NCI-H187 (cell line): ENCODE measurements around the gene PHACTR4.
"Not testable (repeated sequence)": the region's sequence is repeated elsewhere in the genome, so short reads cannot be mapped to it uniquely, and the experiment has no call there.

Experiments
- DNase-seq, 2 experiments: peaks; one replicate each; lab custom pipeline; 2025; lab: John Stamatoyannopoulos, UW

PHACTR4 gene

DNA sequence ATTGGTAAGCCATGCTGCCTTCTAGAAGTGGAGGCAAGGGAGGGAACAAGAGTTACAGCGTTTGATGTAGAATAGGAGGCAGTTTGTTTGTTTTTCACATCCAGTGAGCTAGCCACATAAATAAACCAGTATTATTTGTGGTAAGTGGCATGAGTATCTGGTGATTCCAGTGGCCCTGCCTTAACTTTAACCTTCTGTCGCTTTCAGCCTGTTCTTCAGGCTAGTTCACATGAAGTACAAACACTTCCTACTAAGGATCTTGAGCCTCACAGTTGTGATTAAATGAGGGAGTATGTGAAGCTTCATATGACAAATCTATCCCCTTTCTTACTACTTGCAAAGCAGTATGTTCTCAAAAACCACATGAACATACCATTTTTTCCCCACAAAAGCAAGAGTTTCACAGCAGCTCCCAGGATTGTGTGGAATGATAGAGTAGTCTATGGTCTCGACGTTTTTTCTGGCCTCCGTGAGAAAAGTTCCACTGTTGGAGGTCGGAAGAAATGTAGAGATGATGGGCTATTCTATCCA is 59.5 kb downstream of the PHACTR4 start:
- no peak for DNase-seq

DNA sequence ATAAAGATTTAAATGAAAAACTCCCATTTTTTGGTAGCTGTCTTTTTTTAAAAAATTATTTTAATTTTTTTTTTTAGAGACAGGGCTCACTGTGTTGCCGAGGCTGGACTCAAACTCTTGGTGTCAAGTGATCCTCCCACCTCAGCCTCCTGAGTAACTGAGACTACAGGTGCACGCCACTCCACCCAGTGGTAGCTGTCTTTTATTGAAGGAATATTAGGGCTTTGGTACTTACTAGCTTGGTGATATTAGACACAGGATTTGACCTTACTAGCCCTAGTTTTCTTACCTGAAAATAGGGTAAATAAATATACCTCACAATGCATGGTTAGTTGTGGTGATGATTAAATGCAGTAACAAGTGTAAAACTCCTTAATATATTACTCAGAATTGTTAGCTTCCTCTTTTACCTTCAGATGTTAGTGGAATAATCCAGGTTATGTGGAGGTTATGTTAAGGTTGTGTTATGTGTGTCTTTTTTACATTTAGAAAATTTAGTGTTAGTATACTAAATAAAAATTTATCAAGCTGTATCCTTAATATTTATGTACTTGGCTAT is 66.8 kb downstream of the PHACTR4 start:
- DNase-seq, result no peak

DNA sequence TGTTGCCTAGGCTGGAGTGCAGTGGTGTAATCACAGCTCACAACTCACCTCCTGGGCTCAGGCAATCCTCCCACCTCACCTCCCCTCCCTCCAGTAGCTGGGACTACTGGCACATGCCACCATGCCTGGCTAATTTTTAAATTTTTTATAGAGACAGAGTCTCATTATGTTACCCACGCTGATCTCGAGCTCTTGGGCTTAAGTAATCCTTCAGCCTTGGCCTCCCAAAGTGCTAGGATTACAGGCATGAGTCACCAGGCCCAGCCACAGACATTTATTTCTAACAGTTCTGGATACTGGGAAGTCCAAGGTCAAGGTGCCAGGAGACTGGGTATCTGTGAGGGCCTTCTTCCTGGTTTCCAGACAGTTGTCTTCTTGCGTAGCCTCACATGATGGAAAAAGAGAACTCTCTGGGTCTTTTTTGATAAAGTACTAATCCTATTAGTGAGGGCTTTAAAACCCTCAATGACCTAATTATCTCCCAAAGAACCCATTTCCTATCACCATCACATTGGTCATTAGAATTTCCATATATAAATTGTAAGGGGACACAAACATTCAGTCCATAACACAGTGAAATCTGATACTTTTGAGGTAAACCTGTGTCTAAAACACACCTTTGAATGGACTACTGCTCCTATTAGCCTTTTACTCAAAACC is 67.9 kb downstream of the PHACTR4 start:
- no peak for DNase-seq

DNA sequence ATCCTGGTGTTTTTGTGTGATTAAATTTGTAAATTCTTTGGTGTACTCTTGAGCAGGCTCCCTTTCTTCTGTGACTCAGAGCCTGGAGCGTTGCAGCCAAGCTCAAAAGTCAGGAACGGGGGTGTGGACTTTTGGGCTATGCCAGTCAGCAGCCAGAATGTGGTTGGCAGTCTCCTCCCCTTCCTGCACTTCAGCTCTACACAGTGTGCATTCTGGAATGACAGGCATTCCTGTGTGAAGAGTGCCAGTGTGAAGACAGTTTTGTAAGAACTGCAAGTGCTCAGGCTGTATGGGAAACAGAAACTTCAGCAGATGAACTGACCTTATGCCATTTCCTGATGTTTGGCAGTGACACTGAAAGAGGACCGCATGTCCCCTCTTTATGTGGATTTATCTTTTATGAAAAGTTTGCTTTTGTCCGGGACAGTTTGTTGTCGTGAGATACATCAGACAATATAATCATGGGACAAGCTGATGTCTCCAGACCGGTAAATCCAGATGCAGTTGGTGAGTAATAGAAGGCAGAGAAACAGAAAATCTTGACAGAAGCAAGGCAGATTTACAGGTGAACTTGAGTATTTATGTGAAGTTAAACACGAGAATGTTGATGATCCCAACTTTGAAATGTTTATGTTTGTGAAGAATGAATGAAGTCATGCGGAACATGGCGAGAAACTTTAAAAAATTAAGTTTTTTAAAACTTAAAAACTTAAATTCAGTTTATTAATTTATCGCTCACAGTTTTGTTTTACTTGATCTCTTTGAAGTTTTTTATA is 68.6 kb downstream of the PHACTR4 start:
- DNase-seq, result no peak

DNA sequence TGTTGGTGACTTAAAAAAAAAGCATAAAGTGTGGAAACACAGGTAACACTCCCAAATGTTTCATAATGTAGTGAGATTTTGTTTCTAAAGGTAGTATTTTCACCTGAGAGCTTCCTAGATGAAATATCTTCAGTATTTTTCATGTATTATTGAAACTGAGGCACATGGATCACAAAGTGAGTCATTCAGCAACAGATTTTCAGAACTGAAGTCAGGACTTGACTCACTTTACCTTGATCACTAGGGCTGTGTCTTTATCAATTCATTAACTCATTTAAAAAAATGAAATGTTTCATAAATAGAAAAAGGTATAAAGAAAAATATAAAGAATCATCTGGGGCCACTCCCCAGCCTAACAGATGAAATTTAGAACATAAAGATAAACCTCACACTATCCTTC is 69.8 kb downstream of the PHACTR4 start:
- no peak for DNase-seq

DNA sequence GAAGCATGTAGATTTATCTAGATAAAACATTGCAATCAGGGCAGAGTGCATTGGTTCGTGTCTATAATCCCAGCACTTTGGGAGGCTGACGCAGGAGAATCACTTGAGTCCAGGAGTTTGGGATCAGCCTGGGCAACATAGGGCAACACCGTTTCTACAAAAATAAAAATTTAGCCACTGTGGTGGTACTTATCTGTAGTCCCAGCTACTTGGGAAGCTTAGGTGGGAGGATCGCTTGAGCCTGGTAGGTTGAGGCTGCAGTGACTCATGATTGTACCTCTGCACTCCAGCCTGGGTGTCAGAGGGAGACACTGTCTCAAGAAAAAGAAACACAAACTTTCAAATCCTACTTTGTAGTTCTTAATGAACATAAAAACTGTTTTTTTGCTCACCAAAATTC is 72.1 kb downstream of the PHACTR4 start:
- no peak for DNase-seq

DNA sequence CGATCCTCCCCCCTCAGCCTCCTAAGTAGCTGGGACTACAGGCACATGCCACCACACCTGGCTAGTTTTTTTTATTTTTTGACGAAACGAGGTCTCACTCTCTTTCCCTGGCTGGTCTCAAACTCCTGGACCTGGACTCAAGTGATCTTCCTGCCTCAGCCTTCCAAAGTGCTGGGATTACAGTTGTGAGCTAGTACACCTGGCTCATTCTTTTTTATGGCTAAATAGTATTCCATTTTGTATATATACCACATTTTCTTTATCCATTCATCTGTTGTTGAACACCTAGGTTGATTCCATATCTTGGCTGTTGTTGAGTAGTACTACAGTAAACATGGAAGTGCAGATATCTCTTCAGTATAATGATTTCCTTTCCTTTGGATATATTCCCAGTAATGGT is 74.0 kb downstream of the PHACTR4 start:
- no peak for DNase-seq

DNA sequence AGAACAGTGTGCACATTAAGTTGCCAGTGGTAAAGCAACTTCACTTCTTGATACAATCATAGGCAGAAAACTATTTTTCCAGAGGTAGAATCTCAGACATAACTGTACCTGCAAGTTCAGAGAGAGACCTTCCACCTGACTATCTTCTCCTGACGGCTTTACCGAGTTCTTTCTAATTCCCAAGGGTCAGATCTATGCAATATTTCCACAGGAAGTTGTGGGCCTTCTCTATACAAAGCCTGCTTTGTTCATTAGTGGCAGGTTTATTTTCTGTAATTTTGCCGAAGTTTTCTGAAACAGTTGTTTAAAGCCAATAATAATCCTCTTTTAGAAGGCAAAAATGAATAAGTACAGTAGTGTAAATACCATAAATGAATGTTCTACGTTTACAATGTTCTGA is 78.1 kb downstream of the PHACTR4 start:
- DNase-seq, result no peak

DNA sequence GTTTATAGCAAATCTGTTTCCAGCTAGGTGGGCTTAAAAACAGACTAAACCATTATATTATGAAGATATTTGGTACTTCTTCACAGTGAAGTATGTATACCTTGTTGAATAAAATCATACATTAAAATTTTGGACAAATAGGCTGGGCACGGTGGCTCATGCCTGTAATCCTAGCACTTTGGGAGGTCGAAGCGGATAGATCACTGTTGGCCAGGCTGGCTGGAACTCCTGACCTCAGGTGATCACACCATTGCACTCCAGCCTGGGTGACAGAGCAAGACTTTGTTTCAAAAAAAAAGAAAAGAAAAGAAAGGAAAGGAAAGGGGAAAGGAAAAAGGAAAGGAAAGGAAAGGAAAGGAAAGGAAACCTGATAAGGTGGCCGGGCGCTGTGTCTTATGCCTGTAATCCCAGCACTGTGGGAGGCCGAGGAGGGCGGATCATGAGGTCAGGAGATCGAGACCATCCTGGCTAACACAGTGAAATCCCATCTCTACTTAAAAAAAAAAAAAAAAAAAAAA is 78.6 kb downstream of the PHACTR4 start:
- DNase-seq, result not testable (repeated sequence)

DNA sequence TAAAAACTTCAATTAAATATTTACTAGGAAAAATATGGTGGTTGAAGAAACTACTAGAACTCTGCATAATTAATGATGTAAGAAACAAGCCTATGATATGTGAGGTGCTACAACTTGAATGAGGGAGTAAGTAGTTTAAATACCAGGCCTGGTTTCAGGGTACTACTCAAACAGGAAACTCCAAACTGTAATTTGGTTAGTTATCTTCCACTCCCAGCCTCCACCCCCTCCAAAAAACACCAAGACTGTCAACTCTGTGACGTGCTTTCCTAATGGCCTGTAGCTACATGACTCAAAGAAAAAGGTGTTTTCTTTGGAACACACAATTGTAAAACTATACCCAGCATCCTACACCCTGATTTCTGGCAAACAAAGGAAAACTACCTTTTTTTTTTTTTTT is 80.4 kb downstream of the PHACTR4 start:
- no peak for DNase-seq

DNA sequence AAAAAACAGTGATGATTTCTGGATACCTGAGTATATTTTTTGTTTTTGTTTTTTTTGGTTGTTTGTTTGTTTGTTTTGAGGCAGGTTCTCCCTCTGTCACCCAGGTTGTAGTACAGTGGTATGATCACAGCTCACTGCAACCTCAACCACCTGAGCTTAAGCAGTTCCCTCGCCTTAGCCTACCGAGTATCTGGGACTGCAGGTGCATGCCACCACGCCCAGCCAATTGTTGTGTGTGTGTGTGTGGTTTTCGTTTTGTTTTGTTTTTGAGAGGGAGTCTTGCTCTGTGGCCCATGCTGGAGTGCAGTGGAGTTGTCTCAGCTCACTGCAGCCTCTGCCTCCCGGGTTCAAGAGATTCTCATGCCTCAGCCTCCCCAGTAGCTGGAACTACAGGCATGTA is 81.0 kb downstream of the PHACTR4 start:
- DNase-seq, result no peak

DNA sequence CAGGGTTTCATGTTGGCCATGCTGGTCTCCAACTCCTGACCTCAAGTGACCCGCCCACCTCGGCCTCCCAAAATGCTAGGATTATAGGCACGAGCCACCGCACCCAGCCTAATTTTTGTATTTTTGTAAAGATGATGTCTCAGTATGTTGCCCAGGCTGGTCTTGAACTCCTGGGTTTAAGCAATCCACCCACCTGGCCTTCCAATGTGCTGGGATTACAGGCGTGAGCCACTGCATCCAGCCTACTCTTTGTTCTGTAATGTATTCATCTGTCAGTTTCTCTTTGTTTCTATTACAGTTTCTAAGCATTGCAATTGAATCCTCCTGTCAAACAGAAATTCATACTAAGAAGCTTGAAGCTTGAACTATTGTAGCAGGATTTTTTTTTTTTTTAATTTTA is 81.5 kb downstream of the PHACTR4 start:
- DNase-seq, result no peak

DNA sequence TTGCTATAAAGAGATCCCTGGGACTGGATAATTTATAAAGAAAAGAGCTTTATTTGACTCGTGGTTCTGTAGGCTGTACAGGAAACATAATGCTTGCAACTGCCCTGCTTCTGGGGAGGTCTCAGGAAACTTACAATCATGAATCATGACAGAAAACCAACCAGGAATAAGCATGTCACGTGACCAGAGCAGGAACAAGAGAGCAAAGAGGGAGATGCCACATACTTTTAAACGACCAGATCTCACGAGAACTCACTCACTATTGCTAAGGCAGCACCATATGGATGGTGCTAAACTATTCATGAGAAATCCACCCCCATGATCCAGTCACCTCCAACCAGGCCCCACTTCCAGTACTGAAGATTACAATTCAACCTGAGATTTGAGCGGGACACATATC is 86.5 kb downstream of the PHACTR4 start:
- DNase-seq, result no peak

DNA sequence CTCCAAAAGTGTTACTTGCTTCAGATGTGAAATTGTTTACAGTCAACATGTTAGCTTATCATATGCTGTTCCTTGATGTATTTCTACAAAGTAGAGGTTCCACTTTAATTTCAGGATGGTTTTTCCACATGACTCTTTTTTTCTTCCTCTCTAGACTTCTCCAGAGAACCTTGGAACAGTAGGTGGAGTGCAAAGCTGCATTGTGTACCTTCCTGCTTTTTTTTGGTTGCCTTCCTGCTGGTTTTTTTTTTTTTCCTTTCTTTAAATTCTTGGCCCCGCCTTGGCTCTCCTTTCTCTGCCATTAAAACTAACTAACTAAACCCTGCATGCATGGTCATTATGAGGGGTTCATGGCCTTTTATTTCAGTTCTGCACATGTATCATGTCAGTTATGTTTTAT is 88.1 kb downstream of the PHACTR4 start:
- no peak for DNase-seq

DNA sequence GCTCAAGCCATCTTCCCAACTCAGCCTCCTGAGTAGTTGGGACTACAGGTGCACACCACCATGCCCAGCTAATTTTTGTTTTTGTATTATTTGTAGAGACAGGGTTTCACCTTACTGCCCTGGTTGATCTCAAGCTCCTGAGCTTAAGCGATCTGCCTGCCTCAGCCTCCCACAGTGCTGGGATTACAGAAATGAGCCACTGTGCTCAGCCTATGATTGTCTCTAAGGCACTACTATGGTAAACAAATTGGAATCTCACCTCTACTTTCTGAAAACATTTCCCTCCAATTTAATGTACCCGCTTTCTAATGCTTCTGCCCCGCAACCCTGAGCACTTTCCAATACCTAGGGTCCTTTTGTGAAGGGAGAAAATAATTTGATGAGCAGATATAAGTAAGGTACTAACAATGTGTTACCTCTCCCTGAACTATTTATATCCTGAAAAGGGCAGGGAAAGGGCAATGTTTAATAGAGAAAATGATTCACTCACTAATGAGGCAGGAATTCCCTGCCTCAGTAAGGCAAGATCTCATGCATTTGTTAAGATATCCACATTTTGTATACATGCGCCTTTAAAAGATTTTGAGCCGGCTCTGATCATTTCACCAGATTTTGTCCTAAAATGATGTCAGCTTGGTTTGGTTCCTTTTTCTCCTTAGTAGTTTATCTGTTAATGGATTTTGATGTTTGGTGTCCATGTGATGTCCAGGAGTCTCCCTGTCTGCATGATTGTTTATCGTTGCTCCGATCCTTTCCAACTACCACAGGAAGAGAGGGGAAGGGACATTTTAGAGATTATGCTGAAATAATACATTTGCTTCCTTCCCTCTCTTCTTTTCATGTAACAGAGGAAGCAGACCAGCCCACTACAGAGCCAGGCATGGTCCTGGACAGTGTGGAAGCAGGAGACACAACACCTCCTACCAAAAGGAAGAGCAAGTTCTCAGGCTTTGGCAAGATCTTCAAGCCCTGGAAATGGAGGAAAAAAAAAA is 89.0 kb downstream of the PHACTR4 start:
- no peak for DNase-seq

DNA sequence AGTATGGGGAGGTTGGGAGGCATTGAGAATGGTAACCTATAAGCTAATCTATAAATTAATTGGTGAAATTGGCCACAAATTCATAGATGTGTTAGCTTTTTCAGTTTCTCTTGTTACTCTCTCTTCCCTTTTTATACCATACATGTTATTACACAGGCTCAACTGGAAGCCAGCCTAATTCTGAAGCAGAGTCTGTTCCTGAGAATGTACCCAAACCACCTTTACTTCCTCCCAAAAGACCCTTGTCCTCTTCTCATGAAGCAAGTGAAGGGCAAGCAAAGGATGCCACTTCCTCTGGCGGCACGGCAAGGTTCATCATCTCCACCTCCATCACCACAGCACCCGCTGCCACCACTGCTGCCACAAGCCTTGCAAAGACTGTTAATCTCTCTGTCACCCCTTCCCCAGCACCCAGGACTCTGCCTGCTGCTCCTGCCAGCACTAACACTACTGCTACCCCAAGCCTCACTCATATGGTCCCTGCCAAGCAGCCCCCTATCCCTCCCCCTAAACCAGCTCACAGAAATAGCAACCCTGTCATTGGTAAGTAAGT is 96.8 kb downstream of the PHACTR4 start:
- DNase-seq, result no peak

DNA sequence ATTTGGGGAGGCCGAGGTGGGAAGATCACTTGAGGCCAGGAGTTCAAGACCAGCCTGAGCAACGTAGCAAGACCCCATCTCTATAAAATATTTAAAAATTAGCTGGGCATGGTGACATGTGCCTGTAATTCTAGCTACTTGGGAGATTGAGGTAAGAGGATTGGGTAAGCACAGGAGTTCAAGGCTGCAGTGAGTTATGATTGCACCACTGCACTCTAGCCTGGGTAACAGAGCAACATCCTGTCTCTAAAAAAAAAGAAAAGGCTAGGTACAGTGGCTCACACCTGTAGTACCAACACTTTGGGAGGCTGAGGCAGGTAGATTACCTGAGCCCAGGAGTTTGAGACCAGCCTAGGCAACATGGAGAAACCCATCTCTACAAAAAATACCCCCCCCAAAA is 100.6 kb downstream of the PHACTR4 start:
- no peak for DNase-seq

DNA sequence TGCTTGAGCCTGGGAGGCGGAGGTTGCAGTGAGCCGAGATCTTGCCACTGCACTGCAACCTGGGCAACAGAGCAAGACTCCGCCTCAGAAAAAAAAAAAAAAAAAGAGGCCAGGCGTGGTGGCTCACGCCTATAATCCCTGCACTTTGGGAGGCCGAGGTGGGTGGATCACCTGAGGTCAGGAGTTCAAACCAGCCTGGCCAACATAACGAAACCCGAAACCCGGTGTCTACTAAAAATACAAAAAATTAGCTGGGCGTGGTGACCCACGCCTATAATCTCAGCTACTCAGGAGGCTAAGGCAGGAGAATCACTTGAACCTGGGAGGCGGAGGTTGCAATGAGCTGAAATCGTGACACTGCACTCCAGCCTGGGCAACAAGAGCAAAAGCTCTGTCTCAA is 110.0 kb downstream of the PHACTR4 start:
- not testable (repeated sequence) for DNase-seq

DNA sequence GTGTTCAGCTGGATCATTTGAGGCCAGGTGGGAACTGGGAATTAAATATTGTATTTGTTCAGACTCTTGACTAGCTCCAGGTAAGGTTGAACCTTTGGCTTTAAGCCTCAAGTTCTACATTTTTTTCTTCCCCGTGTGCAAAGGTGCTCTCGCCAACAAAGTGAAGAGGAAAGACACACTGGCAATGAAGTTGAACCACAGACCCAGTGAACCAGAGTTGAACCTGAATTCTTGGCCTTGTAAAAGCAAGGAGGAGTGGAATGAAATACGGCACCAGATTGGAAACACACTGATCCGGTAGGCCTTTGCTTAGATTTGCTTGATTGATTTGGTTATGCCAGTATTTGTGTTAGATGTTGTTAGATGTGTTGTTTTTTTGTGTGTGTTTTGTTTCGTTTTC is 110.8 kb downstream of the PHACTR4 start:
- DNase-seq, result no peak

DNA sequence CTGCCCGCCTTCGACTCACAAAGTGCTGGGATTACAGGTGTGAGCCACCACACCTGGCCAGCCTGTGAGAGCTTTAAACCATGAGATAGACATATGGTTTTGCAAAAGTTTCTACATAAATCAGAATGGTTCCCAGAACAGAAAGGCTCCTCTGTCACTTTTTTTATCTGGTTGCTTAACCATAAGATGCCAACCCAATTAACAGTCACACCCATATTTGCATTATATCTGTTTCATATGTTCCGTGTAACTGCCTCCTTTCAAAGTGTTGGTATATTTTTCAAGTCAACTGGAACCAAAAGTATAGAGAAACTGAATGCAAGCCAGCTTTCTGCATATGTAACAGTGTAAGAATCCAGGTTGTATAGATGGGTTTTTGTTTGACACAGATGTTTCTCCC is 112.6 kb downstream of the PHACTR4 start:
- DNase-seq, result no peak

DNA sequence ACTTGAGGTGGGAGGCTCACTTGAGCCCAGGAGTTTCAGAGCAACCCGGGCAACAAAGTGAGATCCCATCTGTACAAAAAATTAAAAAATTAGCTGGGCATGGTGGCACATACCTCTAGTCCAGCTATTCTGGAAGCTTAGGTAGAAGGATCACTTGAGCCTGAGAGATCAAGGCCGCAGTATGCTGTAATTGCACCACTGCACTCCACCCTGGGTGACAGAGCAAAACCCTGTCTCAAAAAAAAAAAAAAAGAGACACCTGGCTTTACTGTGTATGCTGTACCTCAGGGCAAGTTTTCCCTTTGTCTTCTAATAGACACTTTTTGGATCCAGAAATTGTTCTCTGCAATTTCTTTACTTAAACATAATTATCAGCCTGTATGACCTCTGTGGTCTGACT is 113.2 kb downstream of the PHACTR4 start:
- DNase-seq, result no peak

DNA sequence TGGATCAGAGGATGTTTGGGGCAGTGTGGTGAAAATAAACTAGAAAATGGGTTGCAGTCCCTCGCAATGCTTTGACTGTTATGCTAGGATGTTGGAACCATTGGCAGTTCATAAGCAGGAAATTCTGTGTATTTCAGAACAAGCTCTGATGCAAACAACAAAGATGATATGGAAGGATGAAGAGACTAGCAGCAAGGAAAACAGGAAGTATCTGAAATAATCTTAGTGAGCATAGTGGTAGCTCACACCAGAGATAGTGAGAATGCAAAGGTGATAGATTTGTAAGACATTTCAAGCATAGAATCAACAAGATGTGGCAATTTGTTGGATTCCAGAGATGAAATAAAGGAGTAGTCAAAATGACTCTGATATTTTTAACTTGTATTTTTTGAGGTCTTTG is 125.2 kb downstream of the PHACTR4 start:
- DNase-seq, result no peak
